ENCODE data around the gene ANGEL2.

GRCh38 chr1:212979340-212980122 lies 36.1 kb downstream of the ANGEL2 start:
- TF ChIP-seq, protein P1, sequence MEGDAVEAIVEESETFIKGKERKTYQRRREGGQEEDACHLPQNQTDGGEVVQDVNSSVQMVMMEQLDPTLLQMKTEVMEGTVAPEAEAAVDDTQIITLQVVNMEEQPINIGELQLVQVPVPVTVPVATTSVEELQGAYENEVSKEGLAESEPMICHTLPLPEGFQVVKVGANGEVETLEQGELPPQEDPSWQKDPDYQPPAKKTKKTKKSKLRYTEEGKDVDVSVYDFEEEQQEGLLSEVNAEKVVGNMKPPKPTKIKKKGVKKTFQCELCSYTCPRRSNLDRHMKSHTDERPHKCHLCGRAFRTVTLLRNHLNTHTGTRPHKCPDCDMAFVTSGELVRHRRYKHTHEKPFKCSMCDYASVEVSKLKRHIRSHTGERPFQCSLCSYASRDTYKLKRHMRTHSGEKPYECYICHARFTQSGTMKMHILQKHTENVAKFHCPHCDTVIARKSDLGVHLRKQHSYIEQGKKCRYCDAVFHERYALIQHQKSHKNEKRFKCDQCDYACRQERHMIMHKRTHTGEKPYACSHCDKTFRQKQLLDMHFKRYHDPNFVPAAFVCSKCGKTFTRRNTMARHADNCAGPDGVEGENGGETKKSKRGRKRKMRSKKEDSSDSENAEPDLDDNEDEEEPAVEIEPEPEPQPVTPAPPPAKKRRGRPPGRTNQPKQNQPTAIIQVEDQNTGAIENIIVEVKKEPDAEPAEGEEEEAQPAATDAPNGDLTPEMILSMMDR (conservative IDR thresholded peaks at IDR 0.05; ENCODE audit: low read depth, low read length) = no peak
- TF ChIP-seq EZH2 (IDR thresholded peaks at IDR 0.05; ENCODE audit: low read length, unreplicated experiment) = no peak
